Keratinocyte (primary cell): ENCODE measurements around the gene HOXB7. TPM values are rescaled to one million over a fixed set of nuclear protein-coding genes. Genes with fewer than 3 reads are reported as not detected.

Experiments used
- DNase-seq: peaks from one replicate; pipeline ENCODE4 v3.0.0-alpha.2; 2011; ENCODE audit warnings: low read depth, missing footprints, low spot score
- FAIRE-seq: peaks from 2 replicates; lab custom pipeline; 2011; peaks lifted over from hg19 to GRCh38; lab: Jason Lieb, UNC
- H2AFZ ChIP-seq: 2 replicates; pipeline ENCODE4 v1.6.0; 2012; ENCODE audit warnings: low read length, control low read depth, inconsistent platforms; ENCODE audit not compliant: control insufficient read depth
- H3K27ac ChIP-seq: 2 replicates; pipeline ENCODE4 v1.5.1; 2011; ENCODE audit warnings: low read length; ENCODE audit not compliant: control insufficient read depth, insufficient read depth
- H3K27me3 ChIP-seq: 3 replicates; pipeline ENCODE4 v1.6.0; 2011; ENCODE audit warnings: low read length; ENCODE audit not compliant: control insufficient read depth, insufficient read depth; ENCODE audit errors: extremely low read depth
- H3K36me3 ChIP-seq, 2 experiments: 2 replicates in 1 of 2; 3 replicates in 1 of 2; pipeline ENCODE4 v1.5.1; 2011; ENCODE audit warnings: low read length in 2 of 2, mild to moderate bottlenecking in 1 of 2; ENCODE audit not compliant: control insufficient read depth in 2 of 2, insufficient read depth in 2 of 2; ENCODE audit errors: extremely low read depth in 1 of 2
- H3K4me1 ChIP-seq: 3 replicates; pipeline ENCODE4 v1.5.1; 2011; ENCODE audit warnings: low read length; ENCODE audit not compliant: control insufficient read depth, insufficient read depth; ENCODE audit errors: extremely low read depth
- H3K4me2 ChIP-seq: 3 replicates; pipeline ENCODE4 v1.6.0; 2011; ENCODE audit warnings: low read depth, low read length; ENCODE audit not compliant: control insufficient read depth, insufficient read depth; ENCODE audit errors: extremely low read depth
- H3K4me3 ChIP-seq, 3 experiments: fragments of 200-600 bp in 1 of 3; sonication (generic) in 1 of 3; 2 replicates in 2 of 3; 3 replicates in 1 of 3; pipeline ENCODE4 v1.5.1; 2011 to 2016; ENCODE audit warnings: low read length in 3 of 3, mild to moderate bottlenecking in 3 of 3, control low read depth in 2 of 3, inconsistent platforms in 1 of 3, low read depth in 1 of 3, mixed read lengths in 1 of 3, mixed run types in 1 of 3, moderate library complexity in 1 of 3; ENCODE audit not compliant: control insufficient read depth in 2 of 3, insufficient read depth in 2 of 3; ENCODE audit errors: extremely low read depth in 1 of 3
- H3K79me2 ChIP-seq: 2 replicates; pipeline ENCODE4 v1.6.0; 2012; ENCODE audit warnings: low read length; ENCODE audit not compliant: control insufficient read depth, insufficient read depth
- H3K9ac ChIP-seq: 3 replicates; pipeline ENCODE4 v1.6.0; 2011; ENCODE audit warnings: low read length; ENCODE audit not compliant: control insufficient read depth, insufficient read depth; ENCODE audit errors: extremely low read depth
- H3K9me1 ChIP-seq: 3 replicates; pipeline ENCODE4 v1.6.0; 2011; ENCODE audit warnings: low read length; ENCODE audit not compliant: control insufficient read depth, insufficient read depth; ENCODE audit errors: extremely low read depth
- H3K9me3 ChIP-seq: 2 replicates; pipeline ENCODE4 v1.5.1; 2012; ENCODE audit warnings: low read depth, low read length; ENCODE audit not compliant: control insufficient read depth
- H4K20me1 ChIP-seq: 3 replicates; pipeline ENCODE4 v1.6.0; 2011; ENCODE audit warnings: low read length; ENCODE audit not compliant: control insufficient read depth, insufficient read depth; ENCODE audit errors: extremely low read depth
- EZH2 ChIP-seq: IDR thresholded peaks from one replicate; pipeline ENCODE4 v1.6.1; 2012; ENCODE audit warnings: inconsistent platforms, mild to moderate bottlenecking, low read length, moderate library complexity
- dilution Hi-C: fragments of 300-500 bp; cut with MboI; formaldehyde crosslinking; loops from one replicate; pipeline ENCODE4 v1.7.0; 2020; ENCODE audit warnings: low sequenced_read_pairs; ENCODE audit not compliant: extremely low pct_ligation_motif_present
- polyA plus RNA-seq, 5 experiments: library from polyadenylated mRNA; depleted of rRNA in 3 of 5; stranded (reverse) in 3 of 5; stranded (forward) in 1 of 5; unstranded in 1 of 5; fragments of >200 nt; gene quantifications; 1 replicate in 1 of 5; 2 replicates in 3 of 5; 3 replicates in 1 of 5; pipeline versions ENCODE4 v1.2.1 to v1.2.3, GENCODE V29; 2011 to 2012; ENCODE audit warnings: missing spikeins in 2 of 5, low read depth in 1 of 5, low replicate concordance in 1 of 5
- TF ChIP-seq, protein P1 (sequence below), 3 experiments: IDR thresholded peaks in 1 of 3; conservative IDR thresholded peaks in 1 of 3; optimal IDR thresholded peaks in 1 of 3; 2 replicates in 2 of 3; 3 replicates in 1 of 3; pipeline versions ENCODE3 to v1.5.1; 2011; ENCODE audit warnings: low read length in 3 of 3, mild to moderate bottlenecking in 3 of 3, moderate library complexity in 2 of 3, control low read depth in 1 of 3, inconsistent platforms in 1 of 3; ENCODE audit not compliant: insufficient read depth in 2 of 3; ENCODE audit errors: extremely low read depth in 1 of 3

The HOXB7 gene
- polyA plus RNA-seq, 1 donor (not counting 4 experiments of a cell fraction or from before 2014, with no cell fraction given), result 1.0 TPM

DNA sequence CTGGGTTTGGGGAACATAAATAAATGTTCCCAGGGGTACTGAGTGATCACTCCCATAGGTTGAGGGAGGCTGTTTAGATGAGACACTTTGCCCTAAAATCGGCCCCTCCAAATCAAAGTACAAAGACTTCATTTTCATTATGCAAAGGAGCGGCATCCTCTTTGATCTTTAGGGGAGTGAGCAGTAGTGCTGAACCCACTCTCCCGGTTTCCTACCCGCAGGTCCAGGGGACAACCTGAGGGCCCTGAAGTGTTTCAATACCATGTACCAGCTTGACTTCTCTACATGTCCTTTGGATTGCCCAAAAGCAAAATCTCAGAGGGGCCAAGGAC lies 9.6 kb downstream of the HOXB7 start:
- no peaks in the 10 kb centered on the region for H4K20me1 ChIP-seq
- no peak overlapping the region for H3K9ac ChIP-seq
- no peak for TF ChIP-seq EZH2
- TF ChIP-seq, protein P1, sequence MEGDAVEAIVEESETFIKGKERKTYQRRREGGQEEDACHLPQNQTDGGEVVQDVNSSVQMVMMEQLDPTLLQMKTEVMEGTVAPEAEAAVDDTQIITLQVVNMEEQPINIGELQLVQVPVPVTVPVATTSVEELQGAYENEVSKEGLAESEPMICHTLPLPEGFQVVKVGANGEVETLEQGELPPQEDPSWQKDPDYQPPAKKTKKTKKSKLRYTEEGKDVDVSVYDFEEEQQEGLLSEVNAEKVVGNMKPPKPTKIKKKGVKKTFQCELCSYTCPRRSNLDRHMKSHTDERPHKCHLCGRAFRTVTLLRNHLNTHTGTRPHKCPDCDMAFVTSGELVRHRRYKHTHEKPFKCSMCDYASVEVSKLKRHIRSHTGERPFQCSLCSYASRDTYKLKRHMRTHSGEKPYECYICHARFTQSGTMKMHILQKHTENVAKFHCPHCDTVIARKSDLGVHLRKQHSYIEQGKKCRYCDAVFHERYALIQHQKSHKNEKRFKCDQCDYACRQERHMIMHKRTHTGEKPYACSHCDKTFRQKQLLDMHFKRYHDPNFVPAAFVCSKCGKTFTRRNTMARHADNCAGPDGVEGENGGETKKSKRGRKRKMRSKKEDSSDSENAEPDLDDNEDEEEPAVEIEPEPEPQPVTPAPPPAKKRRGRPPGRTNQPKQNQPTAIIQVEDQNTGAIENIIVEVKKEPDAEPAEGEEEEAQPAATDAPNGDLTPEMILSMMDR (optimal IDR thresholded peaks at IDR 0.05 in 1 of 3, IDR thresholded peaks at IDR 0.05 in 1 of 3, conservative IDR thresholded peaks at IDR 0.05 in 1 of 3; ENCODE audit: extremely low read depth in 1 of 3, insufficient read depth in 2 of 3, low read length in 3 of 3), result no peak
- dilution Hi-C loops, result no loop called here
- H3K4me3 ChIP-seq, result no peak overlapping the region
- peaks cover 100% of the 10 kb centered on the region for H3K27me3 ChIP-seq
- peaks cover 14% of the 10 kb centered on the region for H3K4me1 ChIP-seq
- no peaks in the 10 kb centered on the region for H3K9me1 ChIP-seq
- H3K4me2 ChIP-seq, result no peak overlapping the region
- DNase-seq, result no peak
- no peaks in the 10 kb centered on the region for H3K36me3 ChIP-seq
- H3K79me2 ChIP-seq, result no peaks in the 10 kb centered on the region
- no peak overlapping the region for H3K27ac ChIP-seq
- no peak for FAIRE-seq
- H3K9me3 ChIP-seq, result no peaks in the 10 kb centered on the region
- no peak overlapping the region for H2AFZ ChIP-seq

DNA sequence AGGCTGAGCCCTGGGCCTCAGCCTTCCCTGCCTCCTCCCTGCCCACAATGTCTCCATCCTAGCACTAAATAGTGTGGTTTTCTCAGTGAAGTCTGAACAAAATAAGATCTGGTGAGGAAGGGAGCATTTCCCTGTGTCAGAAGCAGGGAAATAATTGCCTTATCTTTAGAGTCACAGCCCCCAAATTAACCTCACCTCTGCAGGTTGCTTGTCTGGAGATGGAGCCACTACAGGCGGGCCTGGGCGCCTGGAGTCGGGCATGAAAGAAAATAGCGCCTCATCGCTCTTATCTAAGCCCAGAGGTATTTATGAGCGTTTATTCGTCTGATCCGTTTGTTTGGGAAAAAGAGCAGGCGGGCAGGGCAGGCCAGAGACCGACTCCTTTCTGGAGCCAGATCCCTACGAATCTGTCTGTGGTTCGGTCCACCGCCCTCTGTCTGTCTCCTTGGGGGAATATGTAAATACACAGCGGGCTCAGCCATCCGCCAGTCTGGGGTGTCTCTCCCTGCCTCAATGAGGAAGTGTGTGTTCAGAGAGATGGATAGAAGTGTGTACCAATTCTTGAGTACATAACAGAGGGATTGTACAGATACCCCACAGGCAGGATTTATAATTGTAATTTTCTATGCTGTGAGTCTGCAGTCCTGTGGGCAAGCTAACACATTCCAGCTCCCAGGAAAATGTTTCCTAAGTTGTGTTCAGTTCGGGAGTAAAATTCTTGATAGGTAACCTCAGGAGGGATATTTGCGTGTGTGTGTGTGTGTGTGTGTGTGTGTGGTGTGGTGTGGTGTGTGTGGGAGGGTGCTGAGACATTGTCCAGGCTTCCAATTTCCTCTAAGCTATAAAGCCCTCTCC lies 10.3 kb downstream of the HOXB7 start:
- no peak overlapping the region for H3K4me2 ChIP-seq
- H2AFZ ChIP-seq, result no peak overlapping the region
- no peaks in the 10 kb centered on the region for H3K9me3 ChIP-seq
- no peaks in the 10 kb centered on the region for H3K9me1 ChIP-seq
- no peak overlapping the region for H3K4me3 ChIP-seq
- DNase-seq (no peak), FAIRE-seq (no peak)
- no peak overlapping the region for H3K9ac ChIP-seq
- TF ChIP-seq EZH2, result no peak
- TF ChIP-seq, protein P1 (optimal IDR thresholded peaks at IDR 0.05 in 1 of 3, IDR thresholded peaks at IDR 0.05 in 1 of 3, conservative IDR thresholded peaks at IDR 0.05 in 1 of 3; ENCODE audit: extremely low read depth in 1 of 3, insufficient read depth in 2 of 3, low read length in 3 of 3), result no peak
- peaks cover 100% of the 10 kb centered on the region for H3K27me3 ChIP-seq
- H4K20me1 ChIP-seq, result no peaks in the 10 kb centered on the region
- H3K4me1 ChIP-seq, result peaks cover 14% of the 10 kb centered on the region
- H3K79me2 ChIP-seq, result no peaks in the 10 kb centered on the region
- no peak overlapping the region for H3K27ac ChIP-seq
- H3K36me3 ChIP-seq, result peaks cover 0 to 3% of the 10 kb centered on the region in 2 experiments
- dilution Hi-C loops, result no loop called here
